ENCODE results near the gene BRINP1. TPM values are rescaled to one million over a fixed set of nuclear protein-coding genes. Genes with fewer than 3 reads are reported as not detected.

Gene BRINP1
- total RNA-seq, 2 donors from 2014 or later, result 1.8 to 4.3 TPM

- Histone ChIP-seq H3K4me3 (no peak overlapping the region), H3K27me3 (replicated peaks; ENCODE audit: insufficient read depth) (no peaks in the 10 kb centered on the region), H3K9me3 (no peaks in the 10 kb centered on the region), H3K4me1 (ENCODE audit: control insufficient read depth in 1 of 2, low read depth in 2 of 2) (no peaks in the 10 kb centered on the region), H3K27ac (no peak overlapping the region), H3K36me3 (no peaks in the 10 kb centered on the region)
- TF ChIP-seq CTCF (IDR thresholded peaks at IDR 0.05), result no peak
- ATAC-seq (ENCODE audit: insufficient number of reproducible peaks, low FRiP score, low read depth), result no peak
- no peak for DNase-seq (ENCODE audit: low spot score)
These were observed 153.6 kb downstream of the BRINP1 start for GRCh38 chr9:119215651-119216050.

GRCh38 chr9:119213471-119213870 is 155.8 kb downstream of the BRINP1 start:
- no peak for TF ChIP-seq CTCF (IDR thresholded peaks at IDR 0.05)
- Histone ChIP-seq H3K4me3 (no peak overlapping the region), H3K36me3 (no peaks in the 10 kb centered on the region), H3K4me1 (ENCODE audit: control insufficient read depth in 1 of 2, low read depth in 2 of 2) (no peaks in the 10 kb centered on the region), H3K27ac (no peak overlapping the region), H3K27me3 (replicated peaks; ENCODE audit: insufficient read depth) (no peaks in the 10 kb centered on the region), H3K9me3 (no peaks in the 10 kb centered on the region)
- DNase-seq (ENCODE audit: low spot score) (no peak), ATAC-seq (ENCODE audit: insufficient number of reproducible peaks, low FRiP score, low read depth) (no peak)

- no peak for TF ChIP-seq CTCF (IDR thresholded peaks at IDR 0.05)
- Histone ChIP-seq H3K4me1 (ENCODE audit: control insufficient read depth in 1 of 2, low read depth in 2 of 2) (no peaks in the 10 kb centered on the region), H3K4me3 (no peak overlapping the region), H3K27ac (no peak overlapping the region), H3K36me3 (no peaks in the 10 kb centered on the region), H3K27me3 (replicated peaks; ENCODE audit: insufficient read depth) (no peaks in the 10 kb centered on the region), H3K9me3 (no peaks in the 10 kb centered on the region)
- ATAC-seq (ENCODE audit: insufficient number of reproducible peaks, low FRiP score, low read depth) (no peak), DNase-seq (ENCODE audit: low spot score) (no peak)
These were observed 171.2 kb downstream of the BRINP1 start for GRCh38 chr9:119197893-119198607.

GRCh38 chr9:119195521-119195920 is 173.7 kb downstream of the BRINP1 start:
- H3K27ac ChIP-seq, result no peak overlapping the region
- DNase-seq (ENCODE audit: low spot score) (no peak), ATAC-seq (ENCODE audit: insufficient number of reproducible peaks, low FRiP score, low read depth) (no peak)
- H3K4me1 ChIP-seq (ENCODE audit: control insufficient read depth in 1 of 2, low read depth in 2 of 2), result no peaks in the 10 kb centered on the region
- no peak for TF ChIP-seq CTCF (IDR thresholded peaks at IDR 0.05)
- no peaks in the 10 kb centered on the region for H3K9me3 ChIP-seq
- H3K27me3 ChIP-seq (replicated peaks; ENCODE audit: insufficient read depth), result no peaks in the 10 kb centered on the region
- H3K4me3 ChIP-seq, result no peak overlapping the region
- H3K36me3 ChIP-seq, result no peaks in the 10 kb centered on the region

- no peaks in the 10 kb centered on the region for H3K4me1 ChIP-seq (ENCODE audit: control insufficient read depth in 1 of 2, low read depth in 2 of 2)
- peaks cover 9% of the 10 kb centered on the region for H3K9me3 ChIP-seq
- DNase-seq (ENCODE audit: low spot score) (no peak), ATAC-seq (ENCODE audit: insufficient number of reproducible peaks, low FRiP score, low read depth) (no peak)
- no peaks in the 10 kb centered on the region for H3K36me3 ChIP-seq
- TF ChIP-seq CTCF (IDR thresholded peaks at IDR 0.05), result no peak
- no peaks in the 10 kb centered on the region for H3K27me3 ChIP-seq (replicated peaks; ENCODE audit: insufficient read depth)
- no peak overlapping the region for H3K4me3 ChIP-seq
- H3K27ac ChIP-seq, result no peak overlapping the region
These were observed 183.9 kb downstream of the BRINP1 start for GRCh38 chr9:119185298-119185697.

All from thoracic aorta (tissue), 2 donors.